Measurements from ENCODE around the gene IL34.

DNA sequence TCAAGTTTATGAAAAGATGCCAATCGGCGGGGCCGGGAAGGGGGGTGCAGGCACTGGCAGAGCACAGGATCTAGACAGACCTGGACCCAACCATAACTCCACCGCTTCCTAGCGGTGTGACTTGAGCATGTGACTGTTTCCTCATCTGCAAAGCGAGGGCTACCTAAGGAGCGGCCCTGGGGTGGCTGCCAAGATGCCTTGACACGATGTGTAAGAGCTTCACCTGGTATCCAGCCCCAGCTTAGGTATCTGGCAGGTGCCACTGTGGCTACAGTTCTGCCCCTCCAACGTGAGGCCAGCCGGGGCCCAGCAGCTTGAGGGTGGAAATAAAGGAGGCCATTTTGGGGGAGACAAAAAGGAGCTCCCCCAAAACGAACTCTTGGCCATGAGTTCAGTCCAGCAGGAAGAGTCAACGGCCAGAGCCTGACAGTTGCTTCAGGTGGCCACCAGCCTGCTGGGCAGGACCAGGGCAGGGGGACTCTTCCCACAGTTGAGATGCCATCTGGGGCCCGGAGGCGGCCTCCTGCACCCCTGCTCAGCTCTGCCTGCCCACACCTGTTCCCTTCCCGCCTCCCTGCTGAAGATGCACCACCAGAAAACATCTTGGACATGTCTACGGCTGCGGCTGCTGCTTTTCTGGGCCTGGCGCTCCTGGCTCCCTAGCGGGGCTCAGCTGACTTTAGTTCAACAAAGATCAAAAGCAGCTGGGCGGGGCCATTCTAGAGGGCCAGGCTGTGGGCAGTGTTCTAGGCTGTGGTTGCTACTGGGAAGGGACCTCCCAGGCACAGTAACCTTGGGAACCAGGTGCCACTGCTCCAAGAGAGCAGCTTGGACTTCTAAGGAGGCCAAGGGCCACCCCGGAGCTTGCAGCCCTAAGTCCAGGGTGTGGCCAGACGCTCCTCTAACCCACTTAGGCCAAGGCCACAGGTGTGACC, 42.9 kb downstream of the IL34 start:
- TF ChIP-seq, protein P1, sequence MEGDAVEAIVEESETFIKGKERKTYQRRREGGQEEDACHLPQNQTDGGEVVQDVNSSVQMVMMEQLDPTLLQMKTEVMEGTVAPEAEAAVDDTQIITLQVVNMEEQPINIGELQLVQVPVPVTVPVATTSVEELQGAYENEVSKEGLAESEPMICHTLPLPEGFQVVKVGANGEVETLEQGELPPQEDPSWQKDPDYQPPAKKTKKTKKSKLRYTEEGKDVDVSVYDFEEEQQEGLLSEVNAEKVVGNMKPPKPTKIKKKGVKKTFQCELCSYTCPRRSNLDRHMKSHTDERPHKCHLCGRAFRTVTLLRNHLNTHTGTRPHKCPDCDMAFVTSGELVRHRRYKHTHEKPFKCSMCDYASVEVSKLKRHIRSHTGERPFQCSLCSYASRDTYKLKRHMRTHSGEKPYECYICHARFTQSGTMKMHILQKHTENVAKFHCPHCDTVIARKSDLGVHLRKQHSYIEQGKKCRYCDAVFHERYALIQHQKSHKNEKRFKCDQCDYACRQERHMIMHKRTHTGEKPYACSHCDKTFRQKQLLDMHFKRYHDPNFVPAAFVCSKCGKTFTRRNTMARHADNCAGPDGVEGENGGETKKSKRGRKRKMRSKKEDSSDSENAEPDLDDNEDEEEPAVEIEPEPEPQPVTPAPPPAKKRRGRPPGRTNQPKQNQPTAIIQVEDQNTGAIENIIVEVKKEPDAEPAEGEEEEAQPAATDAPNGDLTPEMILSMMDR (IDR thresholded peaks at IDR 0.05; ENCODE audit: low read depth, low read length), result no peak
- no peak for TF ChIP-seq EZH2phosphoT487 (IDR thresholded peaks at IDR 0.05; ENCODE audit: low read depth)
